ENCODE results near the gene GPR37L1.

The GPR37L1 gene

DNA sequence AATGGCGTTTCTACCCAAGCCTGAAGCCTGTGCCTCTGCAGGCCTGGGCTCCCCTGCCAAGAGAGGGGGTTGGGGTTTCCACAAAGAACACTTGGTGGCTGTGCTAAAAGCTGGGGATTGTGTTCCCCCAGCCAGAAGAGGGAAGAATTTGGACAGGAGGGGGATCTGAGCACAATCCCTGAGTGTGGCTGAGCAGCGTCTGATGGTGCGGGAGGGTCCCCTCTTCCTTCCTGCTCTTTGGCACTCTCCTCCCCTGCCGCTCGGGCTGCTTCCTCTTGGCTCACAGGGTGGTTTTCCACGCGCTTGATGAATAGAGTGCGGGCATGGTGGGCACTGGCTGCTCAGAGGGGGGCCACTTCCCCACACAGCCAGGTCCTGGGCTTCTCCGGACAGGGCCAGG is 3.7 kb downstream of the GPR37L1 start:
- Histone ChIP-seq H3K4me1 (ENCODE audit: low read depth, poor library complexity, severe bottlenecking) (no peaks in the 10 kb centered on the region), H3K9ac (no peak overlapping the region), H3K4me3 (IDR thresholded peaks at IDR 0.05; ENCODE audit: insufficient read depth, low read depth, low read length) (no peak overlapping the region), H3K27me3 (ENCODE audit: insufficient read depth, low read depth) (peaks cover 12% of the 10 kb centered on the region), H3K27ac (no peak overlapping the region), H3K79me2 (ENCODE audit: insufficient read depth, low read depth) (no peaks in the 10 kb centered on the region), H3K4me2 (no peak overlapping the region), H2AFZ (ENCODE audit: low read depth) (no peak overlapping the region), H4K20me1 (ENCODE audit: insufficient read depth) (no peaks in the 10 kb centered on the region), H3K36me3 (ENCODE audit: insufficient read depth) (no peaks in the 10 kb centered on the region)
- TF ChIP-seq, protein P1, sequence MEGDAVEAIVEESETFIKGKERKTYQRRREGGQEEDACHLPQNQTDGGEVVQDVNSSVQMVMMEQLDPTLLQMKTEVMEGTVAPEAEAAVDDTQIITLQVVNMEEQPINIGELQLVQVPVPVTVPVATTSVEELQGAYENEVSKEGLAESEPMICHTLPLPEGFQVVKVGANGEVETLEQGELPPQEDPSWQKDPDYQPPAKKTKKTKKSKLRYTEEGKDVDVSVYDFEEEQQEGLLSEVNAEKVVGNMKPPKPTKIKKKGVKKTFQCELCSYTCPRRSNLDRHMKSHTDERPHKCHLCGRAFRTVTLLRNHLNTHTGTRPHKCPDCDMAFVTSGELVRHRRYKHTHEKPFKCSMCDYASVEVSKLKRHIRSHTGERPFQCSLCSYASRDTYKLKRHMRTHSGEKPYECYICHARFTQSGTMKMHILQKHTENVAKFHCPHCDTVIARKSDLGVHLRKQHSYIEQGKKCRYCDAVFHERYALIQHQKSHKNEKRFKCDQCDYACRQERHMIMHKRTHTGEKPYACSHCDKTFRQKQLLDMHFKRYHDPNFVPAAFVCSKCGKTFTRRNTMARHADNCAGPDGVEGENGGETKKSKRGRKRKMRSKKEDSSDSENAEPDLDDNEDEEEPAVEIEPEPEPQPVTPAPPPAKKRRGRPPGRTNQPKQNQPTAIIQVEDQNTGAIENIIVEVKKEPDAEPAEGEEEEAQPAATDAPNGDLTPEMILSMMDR (conservative IDR thresholded peaks at IDR 0.05; ENCODE audit: low read depth, low read length) = no peak

DNA sequence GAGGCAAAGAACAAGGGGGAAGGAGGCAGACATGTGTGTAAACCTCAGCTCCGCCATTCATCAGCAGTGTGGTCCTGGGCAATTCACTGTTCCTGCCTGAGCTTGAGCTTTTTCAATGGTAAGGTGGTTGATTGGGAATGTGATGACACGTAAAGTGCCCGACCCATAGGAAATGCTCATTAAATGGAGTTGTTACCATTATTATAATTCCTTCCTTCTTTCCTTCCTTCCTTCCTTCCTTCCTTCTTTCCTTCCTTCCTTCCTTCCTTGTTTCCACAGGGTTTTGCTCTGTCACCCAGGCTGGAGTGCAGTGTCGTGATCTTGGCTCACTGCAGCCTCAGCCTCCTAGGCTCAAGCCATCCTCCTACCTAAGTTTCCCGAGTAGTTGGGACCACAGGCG is 4.3 kb downstream of the GPR37L1 start:
- TF ChIP-seq, protein P1 (conservative IDR thresholded peaks at IDR 0.05; ENCODE audit: low read depth, low read length) = no peak
- Histone ChIP-seq H3K9ac (no peak overlapping the region), H3K79me2 (ENCODE audit: insufficient read depth, low read depth) (no peaks in the 10 kb centered on the region), H3K36me3 (ENCODE audit: insufficient read depth) (no peaks in the 10 kb centered on the region), H3K27me3 (ENCODE audit: insufficient read depth, low read depth) (peaks cover 12% of the 10 kb centered on the region), H3K4me3 (IDR thresholded peaks at IDR 0.05; ENCODE audit: insufficient read depth, low read depth, low read length) (no peak overlapping the region), H2AFZ (ENCODE audit: low read depth) (no peak overlapping the region), H4K20me1 (ENCODE audit: insufficient read depth) (no peaks in the 10 kb centered on the region), H3K4me2 (no peak overlapping the region), H3K4me1 (ENCODE audit: low read depth, poor library complexity, severe bottlenecking) (no peaks in the 10 kb centered on the region), H3K27ac (no peak overlapping the region)

DNA sequence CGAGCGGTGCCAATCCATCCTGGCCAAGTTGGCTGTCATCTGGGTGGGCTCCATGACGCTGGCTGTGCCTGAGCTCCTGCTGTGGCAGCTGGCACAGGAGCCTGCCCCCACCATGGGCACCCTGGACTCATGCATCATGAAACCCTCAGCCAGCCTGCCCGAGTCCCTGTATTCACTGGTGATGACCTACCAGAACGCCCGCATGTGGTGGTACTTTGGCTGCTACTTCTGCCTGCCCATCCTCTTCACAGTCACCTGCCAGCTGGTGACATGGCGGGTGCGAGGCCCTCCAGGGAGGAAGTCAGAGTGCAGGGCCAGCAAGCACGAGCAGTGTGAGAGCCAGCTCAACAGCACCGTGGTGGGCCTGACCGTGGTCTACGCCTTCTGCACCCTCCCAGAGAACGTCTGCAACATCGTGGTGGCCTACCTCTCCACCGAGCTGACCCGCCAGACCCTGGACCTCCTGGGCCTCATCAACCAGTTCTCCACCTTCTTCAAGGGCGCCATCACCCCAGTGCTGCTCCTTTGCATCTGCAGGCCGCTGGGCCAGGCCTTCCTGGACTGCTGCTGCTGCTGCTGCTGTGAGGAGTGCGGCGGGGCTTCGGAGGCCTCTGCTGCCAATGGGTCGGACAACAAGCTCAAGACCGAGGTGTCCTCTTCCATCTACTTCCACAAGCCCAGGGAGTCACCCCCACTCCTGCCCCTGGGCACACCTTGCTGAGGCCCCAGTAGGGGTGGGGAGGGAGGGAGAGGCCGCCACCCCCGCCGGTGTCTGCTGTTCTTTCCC is 5.3 kb downstream of the GPR37L1 start:
- Histone ChIP-seq H3K27me3 (ENCODE audit: insufficient read depth, low read depth) (peaks cover 12% of the 10 kb centered on the region), H4K20me1 (ENCODE audit: insufficient read depth) (no peaks in the 10 kb centered on the region), H3K4me2 (no peak overlapping the region), H3K27ac (no peak overlapping the region), H3K79me2 (ENCODE audit: insufficient read depth, low read depth) (no peaks in the 10 kb centered on the region), H3K4me1 (ENCODE audit: low read depth, poor library complexity, severe bottlenecking) (no peaks in the 10 kb centered on the region), H2AFZ (ENCODE audit: low read depth) (no peak overlapping the region), H3K9ac (no peak overlapping the region), H3K36me3 (ENCODE audit: insufficient read depth) (no peaks in the 10 kb centered on the region), H3K4me3 (IDR thresholded peaks at IDR 0.05; ENCODE audit: insufficient read depth, low read depth, low read length) (no peak overlapping the region)
- TF ChIP-seq, protein P1 (conservative IDR thresholded peaks at IDR 0.05; ENCODE audit: low read depth, low read length) = no peak

DNA sequence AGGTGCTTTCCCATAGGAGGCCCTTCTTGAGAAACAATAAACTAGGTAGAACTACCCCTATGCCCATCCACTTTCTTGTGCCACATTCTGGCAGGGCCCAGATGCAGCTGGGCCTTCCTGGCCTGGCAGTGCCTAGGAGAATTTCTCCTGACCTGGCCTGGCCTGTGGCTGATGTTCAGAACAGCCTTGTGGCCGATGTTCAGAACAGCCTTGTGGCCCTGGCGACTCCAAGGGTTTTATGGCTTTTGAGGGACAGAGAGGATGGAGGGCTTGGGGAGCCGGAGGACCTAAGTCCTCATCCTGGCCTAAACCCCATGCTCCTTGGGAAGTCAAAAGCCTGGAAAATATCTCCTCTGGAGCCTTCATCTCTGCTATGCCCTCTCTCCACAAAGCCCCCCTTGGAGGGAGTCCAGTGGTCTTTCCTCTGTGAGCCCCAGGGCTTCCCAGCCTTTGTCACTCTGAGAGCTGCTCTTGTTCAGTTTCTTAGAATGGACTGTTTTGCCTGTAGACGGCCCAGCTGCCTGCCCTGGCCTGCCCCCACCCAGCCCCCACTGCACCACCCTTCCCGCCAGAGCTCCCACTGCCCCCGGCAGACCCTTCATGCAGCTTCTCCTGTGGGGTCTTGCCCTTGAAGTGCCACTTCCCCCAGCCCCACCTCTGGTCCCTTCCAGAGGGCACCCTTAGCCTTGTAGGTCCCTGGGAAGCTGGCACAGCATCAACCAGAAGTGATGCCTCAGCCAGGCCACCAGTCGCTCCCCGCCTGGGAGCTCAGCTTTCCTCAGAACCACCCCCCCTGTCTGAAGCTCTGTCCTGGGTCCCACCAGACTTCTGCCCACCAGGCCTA is 7.0 kb downstream of the GPR37L1 start:
- Histone ChIP-seq H3K27me3 (ENCODE audit: insufficient read depth, low read depth) (no peaks in the 10 kb centered on the region; the same call in 1 of the 2 replicates), H3K4me1 (ENCODE audit: low read depth, poor library complexity, severe bottlenecking) (no peaks in the 10 kb centered on the region), H3K9ac (no peak overlapping the region), H2AFZ (ENCODE audit: low read depth) (no peak overlapping the region), H3K4me3 (IDR thresholded peaks at IDR 0.05; ENCODE audit: insufficient read depth, low read depth, low read length) (no peak overlapping the region), H4K20me1 (ENCODE audit: insufficient read depth) (no peaks in the 10 kb centered on the region), H3K36me3 (ENCODE audit: insufficient read depth) (no peaks in the 10 kb centered on the region), H3K4me2 (no peak overlapping the region), H3K27ac (no peak overlapping the region), H3K79me2 (ENCODE audit: insufficient read depth, low read depth) (no peaks in the 10 kb centered on the region)
- TF ChIP-seq, protein P1 (conservative IDR thresholded peaks at IDR 0.05; ENCODE audit: low read depth, low read length) = no peak

All from KMS-11 (cell line).